HG03558 (cell line): ENCODE measurements around the gene PRMT3.
"Not testable (repeated sequence)": the region's sequence is repeated elsewhere in the genome, so short reads cannot be mapped to it uniquely, and the experiment has no call there.

Experiments used
- ATAC-seq: cut with Tn5 transposase; IDR thresholded peaks from one replicate; pipeline ENCODE4 v1.9.1; 2021; ENCODE audit warnings: moderate number of reproducible peaks; ENCODE audit not compliant: unreplicated experiment; ENCODE audit errors: extremely low read depth

PRMT3 gene

GRCh38 chr11:20387261-20388095 is at the start of gene PRMT3:
Gene PRMT3 (plus strand): TSS chr11:20387716. CDS start chr11:20387747, 31 bp downstream.
- peak; percentile 75 for ATAC-seq

- ATAC-seq, result no peak
Measured at GRCh38 chr11:20342347-20343141, 45.0 kb upstream of the PRMT3 start.

GRCh38 chr11:20351136-20351535 is 36.4 kb upstream of the PRMT3 start:
- no peak for ATAC-seq

GRCh38 chr11:20351751-20352262 is 35.7 kb upstream of the PRMT3 start:
- no peak for ATAC-seq

GRCh38 chr11:20353829-20354434 is 33.6 kb upstream of the PRMT3 start:
- ATAC-seq, result no peak

GRCh38 chr11:20355221-20356219 is 32.0 kb upstream of the PRMT3 start:
- ATAC-seq, result no peak

- no peak for ATAC-seq
Measured at GRCh38 chr11:20357150-20357549, 30.4 kb upstream of the PRMT3 start.

- ATAC-seq, result no peak
Measured at GRCh38 chr11:20360650-20361049, 26.9 kb upstream of the PRMT3 start.

GRCh38 chr11:20362481-20362880 is 25.0 kb upstream of the PRMT3 start:
- ATAC-seq, result no peak

- no peak for ATAC-seq
Measured at GRCh38 chr11:20363149-20363499, 24.4 kb upstream of the PRMT3 start.

- peak; percentile 82 for ATAC-seq
Measured at GRCh38 chr11:20363500-20364340, 23.8 kb upstream of the PRMT3 start, which contains the start of gene HTATIP2. Gene HTATIP2 (plus strand): TSS chr11:20363714. CDS start chr11:20364238, 524 bp downstream.

GRCh38 chr11:20364341-20364792 is 23.1 kb upstream of the PRMT3 start:
- ATAC-seq, result no peak

- ATAC-seq, result not testable (repeated sequence)
Measured at GRCh38 chr11:20365465-20365864, 22.1 kb upstream of the PRMT3 start.

GRCh38 chr11:20367313-20367948 is 20.1 kb upstream of the PRMT3 start:
- ATAC-seq, result no peak

- no peak for ATAC-seq
Measured at GRCh38 chr11:20368438-20368837, 19.1 kb upstream of the PRMT3 start.

- no peak for ATAC-seq
Measured at GRCh38 chr11:20369826-20370225, 17.7 kb upstream of the PRMT3 start.

GRCh38 chr11:20372081-20372626 is 15.4 kb upstream of the PRMT3 start:
- ATAC-seq, result no peak

GRCh38 chr11:20373147-20373546 is 14.4 kb upstream of the PRMT3 start:
- ATAC-seq, result no peak
